Activated T-helper 1 cell treated with anti-CD3 and anti-CD28 coated beads, Interleukin-12 subunit alpha, Interleukin-12 subunit beta, Interleukin-2, Interleukin-4 antibody, amounts not matched to agents 30 ng/mL and 10 ng/mL and 1 ng/mL, durations not matched to agents 14 hours and 24 hours and 36 hours (primary cell): Measurements from ENCODE around the gene DNAJB8. TPM values are rescaled to one million over a fixed set of nuclear protein-coding genes. Genes with fewer than 3 reads are reported as not detected.

Experiments
- DNase-seq: peaks from one replicate; pipeline ENCODE4 v3.0.0; 2021; ENCODE audit warnings: low spot score
- H3K27ac Mint-ChIP-seq: one replicate; pipeline ENCODE4 v1.8.0; 2021; ENCODE audit warnings: mild to moderate bottlenecking, mixed read lengths
- H3K27me3 Mint-ChIP-seq: one replicate; pipeline ENCODE4 v1.8.0; 2022; ENCODE audit warnings: mild to moderate bottlenecking, moderate library complexity, mixed read lengths; ENCODE audit not compliant: insufficient read depth
- H3K36me3 Mint-ChIP-seq: one replicate; pipeline ENCODE4 v1.8.0; 2021; ENCODE audit warnings: low read depth, mixed read lengths
- H3K4me1 Mint-ChIP-seq: one replicate; pipeline ENCODE4 v1.8.0; 2021; ENCODE audit warnings: low read depth, mixed read lengths
- H3K4me3 Mint-ChIP-seq: one replicate; pipeline ENCODE4 v1.8.0; 2021; ENCODE audit warnings: mild to moderate bottlenecking, moderate library complexity, mixed read lengths
- H3K9me3 Mint-ChIP-seq: one replicate; pipeline ENCODE4 v1.8.0; 2021; ENCODE audit warnings: mixed read lengths
- intact Hi-C: fragments of 100-400 bp; cut with micrococcal nuclease; formaldehyde crosslinking; loops from one replicate; pipeline ENCODE4 v1.15.1; 2024
- total RNA-seq: library from RNA; stranded (reverse); gene quantifications from 2 replicates; pipeline ENCODE4 v1.2.3, GENCODE V29; 2022

DNAJB8 gene
- total RNA-seq, 1 donor from 2014 or later, result not detected

GRCh38 chr3:128476659-128477058 lies 10.0 kb upstream of the DNAJB8 start:
- DNase-seq, result no peak
- no peaks in the 10 kb centered on the region for H3K4me1 Mint-ChIP-seq
- peaks cover 44% of the 10 kb centered on the region for H3K27me3 Mint-ChIP-seq
- no peaks in the 10 kb centered on the region for H3K36me3 Mint-ChIP-seq
- H3K27ac Mint-ChIP-seq, result no peak overlapping the region
- no peak overlapping the region for H3K4me3 Mint-ChIP-seq
- intact Hi-C loops, result no loop called here
- H3K9me3 Mint-ChIP-seq, result no peaks in the 10 kb centered on the region

- H3K36me3 Mint-ChIP-seq, result no peaks in the 10 kb centered on the region
These were observed 8.7 kb upstream of the DNAJB8 start for GRCh38 chr3:128475355-128475754.

GRCh38 chr3:128473737-128474136 lies 7.0 kb upstream of the DNAJB8 start:
- no peaks in the 10 kb centered on the region for H3K36me3 Mint-ChIP-seq
- intact Hi-C loops, result no loop called here
- H3K4me1 Mint-ChIP-seq, result no peaks in the 10 kb centered on the region
- H3K9me3 Mint-ChIP-seq, result no peaks in the 10 kb centered on the region
- H3K27me3 Mint-ChIP-seq, result peaks cover 35% of the 10 kb centered on the region
- no peak overlapping the region for H3K27ac Mint-ChIP-seq
- no peak overlapping the region for H3K4me3 Mint-ChIP-seq
- no peak for DNase-seq

More at GRCh38 chr3:128475355-128475754, 8.7 kb upstream of the DNAJB8 start:
- Mint-ChIP-seq H3K4me3 (no peak overlapping the region), H3K27ac (no peak overlapping the region), H3K27me3 (peaks cover 42% of the 10 kb centered on the region), H3K4me1 (no peaks in the 10 kb centered on the region), H3K9me3 (no peaks in the 10 kb centered on the region)
- intact Hi-C loops, result no loop called here
- no peak for DNase-seq

GRCh38 chr3:128473180-128473519 lies 6.5 kb upstream of the DNAJB8 start:
- DNase-seq, result no peak
- H3K4me1 Mint-ChIP-seq, result no peaks in the 10 kb centered on the region
- peaks cover 30% of the 10 kb centered on the region for H3K27me3 Mint-ChIP-seq
- H3K27ac Mint-ChIP-seq, result no peak overlapping the region
- intact Hi-C loops, result no loop called here
- H3K9me3 Mint-ChIP-seq, result no peaks in the 10 kb centered on the region
- no peak overlapping the region for H3K4me3 Mint-ChIP-seq
- H3K36me3 Mint-ChIP-seq, result no peaks in the 10 kb centered on the region

GRCh38 chr3:128472449-128473179 lies 5.9 kb upstream of the DNAJB8 start:
- Mint-ChIP-seq H3K27ac (no peak overlapping the region), H3K9me3 (no peaks in the 10 kb centered on the region), H3K36me3 (no peaks in the 10 kb centered on the region), H3K27me3 (peaks cover 28% of the 10 kb centered on the region), H3K4me1 (no peaks in the 10 kb centered on the region), H3K4me3 (no peak overlapping the region)
- no peak for DNase-seq
- intact Hi-C loops, result no loop called here

GRCh38 chr3:128471720-128472119 lies 5.0 kb upstream of the DNAJB8 start:
- Mint-ChIP-seq H3K36me3 (no peaks in the 10 kb centered on the region), H3K4me3 (no peak overlapping the region), H3K9me3 (no peaks in the 10 kb centered on the region), H3K27me3 (peaks cover 28% of the 10 kb centered on the region), H3K4me1 (peaks cover 9% of the 10 kb centered on the region), H3K27ac (no peak overlapping the region)
- intact Hi-C loops, result no loop called here
- DNase-seq, result no peak

GRCh38 chr3:128471110-128471509 lies 4.4 kb upstream of the DNAJB8 start:
- no peak overlapping the region for H3K4me3 Mint-ChIP-seq
- H3K36me3 Mint-ChIP-seq, result no peaks in the 10 kb centered on the region
- intact Hi-C loops, result no loop called here
- H3K9me3 Mint-ChIP-seq, result no peaks in the 10 kb centered on the region
- H3K27me3 Mint-ChIP-seq, result peaks cover 28% of the 10 kb centered on the region
- H3K27ac Mint-ChIP-seq, result no peak overlapping the region
- peaks cover 13% of the 10 kb centered on the region for H3K4me1 Mint-ChIP-seq
- no peak for DNase-seq

- H3K9me3 Mint-ChIP-seq, result no peaks in the 10 kb centered on the region
- H3K27me3 Mint-ChIP-seq, result peaks cover 33% of the 10 kb centered on the region
- H3K4me3 Mint-ChIP-seq, result no peak overlapping the region
- DNase-seq, result no peak
- H3K36me3 Mint-ChIP-seq, result no peaks in the 10 kb centered on the region
- H3K4me1 Mint-ChIP-seq, result peaks cover 21% of the 10 kb centered on the region
- no peak overlapping the region for H3K27ac Mint-ChIP-seq
- intact Hi-C loops, result no loop called here
These were observed 3.6 kb upstream of the DNAJB8 start for GRCh38 chr3:128470134-128470899.

GRCh38 chr3:128469556-128469955 lies 2.9 kb upstream of the DNAJB8 start:
- no peaks in the 10 kb centered on the region for H3K36me3 Mint-ChIP-seq
- intact Hi-C loops, result no loop called here
- no peak overlapping the region for H3K4me3 Mint-ChIP-seq
- no peak overlapping the region for H3K27ac Mint-ChIP-seq
- H3K4me1 Mint-ChIP-seq, result peaks cover 28% of the 10 kb centered on the region
- no peaks in the 10 kb centered on the region for H3K9me3 Mint-ChIP-seq
- H3K27me3 Mint-ChIP-seq, result peaks cover 39% of the 10 kb centered on the region
- no peak for DNase-seq

GRCh38 chr3:128468791-128469527 lies 2.3 kb upstream of the DNAJB8 start:
- Mint-ChIP-seq H3K4me3 (no peak overlapping the region), H3K27ac (no peak overlapping the region), H3K9me3 (no peaks in the 10 kb centered on the region), H3K36me3 (no peaks in the 10 kb centered on the region), H3K27me3 (peaks cover 38% of the 10 kb centered on the region), H3K4me1 (peaks cover 32% of the 10 kb centered on the region)
- intact Hi-C loops, result no loop called here
- DNase-seq, result no peak

- Mint-ChIP-seq H3K9me3 (no peaks in the 10 kb centered on the region), H3K4me1 (peaks cover 32% of the 10 kb centered on the region), H3K27ac (no peak overlapping the region), H3K4me3 (no peak overlapping the region), H3K36me3 (no peaks in the 10 kb centered on the region), H3K27me3 (peaks cover 31% of the 10 kb centered on the region)
- intact Hi-C loops, result no loop called here
- DNase-seq, result no peak
These were observed 1.6 kb upstream of the DNAJB8 start for GRCh38 chr3:128468285-128468790.

GRCh38 chr3:128464702-128465101 lies 2.0 kb downstream of the DNAJB8 start:
- intact Hi-C loops, result no loop called here
- Mint-ChIP-seq H3K27me3 (peaks cover 32% of the 10 kb centered on the region), H3K4me1 (peaks cover 32% of the 10 kb centered on the region), H3K9me3 (no peaks in the 10 kb centered on the region), H3K27ac (no peak overlapping the region), H3K36me3 (no peaks in the 10 kb centered on the region), H3K4me3 (no peak overlapping the region)
- no peak for DNase-seq

- Mint-ChIP-seq H3K4me1 (peaks cover 32% of the 10 kb centered on the region), H3K27ac (no peak overlapping the region), H3K4me3 (no peak overlapping the region), H3K9me3 (no peaks in the 10 kb centered on the region), H3K27me3 (peaks cover 32% of the 10 kb centered on the region), H3K36me3 (no peaks in the 10 kb centered on the region)
- intact Hi-C loops, result no loop called here
- DNase-seq, result no peak
These were observed 2.5 kb downstream of the DNAJB8 start for GRCh38 chr3:128464188-128464587.
